GM19023 (cell line): Measurements from ENCODE around the gene ARHGEF12.
"Not testable (repeated sequence)": the region's sequence is repeated elsewhere in the genome, so short reads cannot be mapped to it uniquely, and the experiment has no call there.

ENCODE experiments used
- ATAC-seq: cut with Tn5 transposase; IDR thresholded peaks from one replicate; pipeline ENCODE4 v1.9.1; 2021; ENCODE audit warnings: mild to moderate bottlenecking, moderate library complexity; ENCODE audit not compliant: unreplicated experiment

Gene ARHGEF12

DNA sequence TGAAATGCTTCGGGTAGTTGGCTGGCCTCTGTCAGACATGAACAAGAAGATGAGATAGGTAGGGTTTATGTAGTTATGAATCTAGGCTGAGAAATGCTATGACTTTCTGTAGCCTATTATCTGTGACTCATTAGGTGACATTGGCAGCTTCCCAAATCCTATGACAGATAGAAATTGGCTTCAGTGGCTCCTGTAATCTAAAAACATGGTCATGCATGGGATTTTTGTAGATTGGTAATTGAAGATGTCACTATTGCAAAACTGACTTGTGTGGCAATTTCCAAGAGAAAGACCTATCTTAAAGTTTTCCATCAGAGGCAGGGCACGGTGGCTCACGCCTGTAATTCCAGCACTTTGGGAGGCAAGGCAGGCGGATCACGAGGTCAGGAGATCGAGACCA lies 145.9 kb downstream of the ARHGEF12 start:
- ATAC-seq = no peak

- ATAC-seq = no peak
Measured at GRCh38 chr11:120484722-120485121, 148.5 kb downstream of the ARHGEF12 start.

GRCh38 chr11:120486138-120486537 lies 149.9 kb downstream of the ARHGEF12 start:
- ATAC-seq = no peak

GRCh38 chr11:120489799-120490198 lies 153.6 kb downstream of the ARHGEF12 start:
- no peak for ATAC-seq

GRCh38 chr11:120492486-120492885 lies 156.3 kb downstream of the ARHGEF12 start:
- no peak for ATAC-seq

- ATAC-seq = no peak
Measured at GRCh38 chr11:120494595-120494994, 158.4 kb downstream of the ARHGEF12 start.

DNA sequence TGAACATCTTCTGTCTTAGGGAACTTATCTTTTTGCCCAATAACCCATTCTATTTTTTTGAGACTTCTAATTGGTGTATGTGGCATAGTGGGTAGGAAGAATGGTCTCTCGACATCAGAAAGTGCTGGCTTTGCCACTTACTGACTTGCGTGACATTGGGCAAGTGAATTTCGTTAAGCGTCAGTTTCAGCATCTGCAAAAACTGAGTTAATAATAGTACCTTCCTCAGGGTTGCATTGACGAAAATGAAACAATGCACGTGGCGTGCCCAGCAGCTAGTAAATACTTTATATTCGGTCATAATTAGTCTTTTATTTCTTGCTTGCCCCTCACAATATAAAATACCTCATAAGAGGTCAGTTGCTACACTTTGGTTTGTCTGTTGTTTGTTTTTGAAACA lies 162.9 kb downstream of the ARHGEF12 start:
- ATAC-seq = no peak

DNA sequence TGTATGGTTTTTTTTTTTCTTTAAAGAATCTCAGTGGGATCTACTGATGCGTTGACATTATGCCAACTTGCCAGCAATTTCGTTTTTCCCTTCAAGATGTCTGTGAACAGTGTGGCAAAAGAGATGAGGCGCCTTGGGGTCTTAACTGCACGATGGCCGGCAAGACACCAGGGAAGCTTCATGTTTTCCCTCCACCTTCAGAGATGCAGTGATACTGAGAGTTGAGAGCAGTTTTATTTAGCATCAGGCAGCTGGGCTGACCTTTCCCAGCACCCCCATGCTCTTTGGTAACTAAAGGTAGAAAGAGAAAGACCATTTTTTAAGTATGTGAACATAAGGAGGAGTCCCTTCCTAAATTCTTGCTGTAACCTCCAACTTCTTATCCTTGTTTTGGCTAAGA lies 163.6 kb downstream of the ARHGEF12 start:
- no peak for ATAC-seq

DNA sequence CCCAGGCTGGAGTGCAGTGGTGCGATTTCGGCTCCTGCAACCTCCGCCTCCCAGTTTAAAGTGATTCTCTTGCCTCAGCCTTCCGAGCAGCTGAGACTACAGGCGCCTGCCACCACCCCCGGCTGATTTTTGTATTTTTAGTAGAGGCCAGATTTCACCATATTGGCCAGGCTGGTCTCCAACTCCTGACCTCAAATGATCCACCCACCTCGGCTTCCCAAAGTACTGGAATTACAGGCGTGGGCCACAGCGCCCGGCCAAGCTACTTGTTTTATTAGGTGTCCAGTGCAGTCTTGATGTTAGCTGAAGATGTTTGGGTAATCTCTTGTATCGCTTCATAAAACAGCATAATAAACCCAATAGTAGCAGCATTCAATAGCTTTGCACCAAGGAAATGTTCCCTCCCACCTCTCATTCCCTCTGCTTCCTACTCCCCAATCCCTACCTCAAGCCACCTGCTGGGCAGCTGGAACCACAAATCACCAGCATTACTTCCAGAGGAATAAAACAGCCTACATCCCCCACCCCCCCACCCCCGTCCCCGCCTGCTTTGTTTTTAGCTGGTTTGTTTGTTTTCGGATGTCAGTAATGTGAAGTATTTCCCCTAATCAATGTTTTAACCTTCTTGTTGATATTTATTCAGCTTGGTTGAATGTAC lies 164.3 kb downstream of the ARHGEF12 start:
- no peak for ATAC-seq

GRCh38 chr11:120501440-120501839 lies 165.2 kb downstream of the ARHGEF12 start:
- no peak for ATAC-seq

DNA sequence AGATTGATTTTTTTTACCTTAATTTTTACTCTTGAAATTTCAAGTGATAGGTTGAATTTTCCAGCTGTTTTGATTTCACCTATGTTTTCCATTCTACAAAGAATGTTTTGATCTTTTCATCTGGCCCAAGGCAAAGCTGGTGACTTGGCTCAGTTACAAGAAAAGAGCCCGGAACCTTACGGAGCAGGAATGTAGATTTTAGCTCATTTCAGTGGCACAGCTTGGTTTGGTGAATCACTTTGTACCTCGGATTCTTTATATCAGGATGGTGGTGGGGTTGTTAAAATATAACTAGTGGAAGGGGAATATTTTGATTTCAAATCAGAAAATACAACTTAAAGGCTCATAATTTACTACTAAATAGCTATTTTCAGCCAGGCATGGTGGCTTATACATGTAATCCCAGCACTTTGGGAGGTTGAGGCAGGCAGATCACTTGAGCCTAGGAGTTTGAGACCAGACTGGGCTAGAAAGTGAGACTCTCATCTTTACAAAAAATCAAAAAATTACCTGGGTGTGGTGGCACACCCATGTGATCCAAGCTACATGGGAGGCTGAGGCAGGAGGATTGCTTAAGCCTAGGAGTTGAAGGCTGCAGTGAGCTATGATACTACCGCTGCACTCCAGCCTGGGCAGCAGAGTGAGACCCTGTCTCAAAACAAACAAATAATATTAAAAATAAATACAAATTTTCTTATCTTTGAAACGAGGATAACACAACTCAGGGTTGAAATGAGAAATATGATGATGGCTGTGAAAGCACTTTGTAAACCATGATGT lies 166.0 kb downstream of the ARHGEF12 start:
- no peak for ATAC-seq

- ATAC-seq = not testable (repeated sequence)
Measured at GRCh38 chr11:120503529-120503928, 167.3 kb downstream of the ARHGEF12 start.

- ATAC-seq = no peak
Measured at GRCh38 chr11:120505801-120506425, 169.7 kb downstream of the ARHGEF12 start.

- ATAC-seq = no peak
Measured at GRCh38 chr11:120509346-120510053, 173.3 kb downstream of the ARHGEF12 start.

DNA sequence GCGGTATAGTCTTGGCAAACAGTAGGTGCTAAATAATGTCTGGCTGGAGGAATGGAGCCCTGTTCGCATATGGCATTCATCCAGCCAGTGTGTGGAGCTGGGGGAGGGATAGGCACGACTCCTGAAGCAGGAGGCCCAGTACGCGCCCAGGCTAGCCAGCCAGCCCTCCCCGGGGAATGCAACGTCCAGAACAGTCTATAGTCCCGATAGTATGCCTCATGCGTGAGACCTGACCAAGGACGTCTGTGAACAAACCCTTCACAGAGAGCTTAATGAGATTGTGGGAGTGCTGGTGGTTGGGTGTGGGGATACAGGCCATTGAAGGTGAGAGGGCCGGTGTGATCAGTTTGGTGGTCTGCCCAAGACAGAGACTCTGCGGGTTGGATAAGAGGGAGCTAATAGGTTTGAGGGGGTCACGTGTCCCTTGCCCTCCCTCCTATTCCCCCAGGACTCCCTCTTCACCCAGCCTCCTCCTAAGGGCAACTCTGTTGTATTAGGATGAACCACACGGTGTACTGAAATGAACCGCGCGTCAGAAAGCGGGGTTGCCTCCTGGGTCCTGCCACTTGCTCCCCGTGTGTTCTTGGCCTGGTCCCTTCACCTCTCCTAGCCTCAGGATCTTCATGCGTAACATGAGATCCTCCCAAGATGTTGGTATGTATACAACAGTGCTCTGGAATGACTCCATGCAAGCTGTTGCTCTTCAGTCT lies 174.3 kb downstream of the ARHGEF12 start:
- ATAC-seq = no peak

GRCh38 chr11:120511116-120511819 lies 175.1 kb downstream of the ARHGEF12 start, which contains the start of gene GRIK4:
Gene GRIK4, plus strand, starts transcription at chr11:120511748. Its CDS starts 148,571 bp downstream, at chr11:120660319.
- ATAC-seq = peak; percentile 96

DNA sequence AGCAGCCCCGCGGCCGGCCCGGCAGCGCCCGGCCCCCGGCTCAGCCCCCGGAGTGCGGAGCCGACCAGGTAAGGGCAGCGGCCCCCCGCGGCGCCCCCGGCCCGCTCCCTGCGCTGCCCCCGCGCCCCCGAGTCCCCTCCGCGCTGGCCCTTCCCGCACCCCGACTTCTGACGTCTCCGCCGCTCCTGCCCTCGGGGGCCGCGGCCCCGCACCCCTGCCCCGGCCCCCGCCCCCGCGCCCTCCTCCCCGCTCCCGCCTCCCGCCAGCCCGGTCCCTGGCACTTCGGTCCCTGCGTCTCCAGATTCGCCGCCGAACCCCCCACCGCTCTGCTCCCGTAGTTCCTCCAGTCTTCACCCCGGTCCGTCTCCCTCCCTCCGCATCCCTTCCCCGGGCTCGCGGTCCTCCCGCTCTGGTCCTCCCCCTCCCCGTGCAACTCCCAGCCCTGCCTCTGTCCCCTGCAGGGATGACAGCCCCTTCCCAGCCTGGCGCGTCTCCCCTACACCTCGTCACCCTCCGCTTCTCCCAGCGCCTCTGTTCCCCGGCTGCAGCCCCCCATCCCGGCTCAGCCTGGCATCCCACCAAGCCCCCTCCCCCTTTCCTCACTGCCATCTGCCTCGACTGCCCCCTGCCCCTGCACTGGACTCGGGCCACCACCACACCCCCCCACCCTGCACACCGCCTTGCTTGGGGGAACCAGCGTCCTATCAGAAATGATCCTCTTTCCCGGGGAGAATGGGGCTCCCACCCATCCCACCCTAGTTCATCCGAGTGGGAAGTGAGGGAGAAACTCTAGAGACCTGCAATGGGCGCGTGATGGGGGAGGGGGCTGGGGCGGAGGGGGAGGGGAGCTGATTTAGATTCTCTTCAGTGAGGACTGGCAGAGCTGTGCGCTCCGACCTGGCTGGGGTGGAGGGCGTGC lies 175.9 kb downstream of the ARHGEF12 start:
- ATAC-seq = no peak

DNA sequence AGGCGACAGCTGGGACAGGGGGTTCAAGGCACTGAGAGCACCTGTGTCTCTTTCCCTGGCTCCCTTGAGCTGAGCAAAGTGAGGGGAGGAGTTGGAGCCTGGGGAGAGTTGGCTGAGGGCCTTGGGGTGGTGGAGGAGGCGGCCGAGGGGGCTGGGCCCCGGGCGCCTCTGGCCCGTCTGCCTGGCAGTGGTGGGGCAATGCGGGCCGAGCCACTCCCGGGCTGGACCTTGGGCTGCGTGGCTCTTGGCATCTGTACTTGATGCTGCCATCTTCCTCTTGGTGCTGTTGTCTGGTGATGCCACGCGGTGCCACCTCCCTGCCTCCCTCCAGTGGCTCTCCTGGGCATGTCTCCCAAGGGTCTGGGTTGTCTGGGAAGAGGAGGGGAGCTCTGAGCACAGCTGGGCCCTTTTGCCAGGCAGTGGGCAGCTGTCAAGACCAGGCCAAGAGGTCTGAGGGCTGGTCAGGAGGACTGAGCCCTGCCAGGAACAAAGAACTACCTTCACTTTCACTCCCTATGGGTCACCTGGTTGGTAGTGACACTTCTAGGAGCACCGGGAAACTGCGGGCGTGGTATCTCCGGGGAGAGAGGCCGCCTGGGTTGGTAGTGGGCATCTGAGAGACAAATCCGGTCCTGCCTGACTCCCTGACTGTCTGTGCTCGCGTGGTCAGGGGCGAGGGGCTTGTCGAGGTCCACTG lies 176.7 kb downstream of the ARHGEF12 start:
- no peak for ATAC-seq
